ENCODE measurements around the gene GALC.
"Not testable (repeated sequence)": the region's sequence is repeated elsewhere in the genome, so short reads cannot be mapped to it uniquely, and the experiment has no call there.

GALC gene

GRCh38 chr14:87992718-87993628 is at the start of gene GALC:
TSS of gene GALC (minus strand) at chr14:87993182. CDS start at chr14:87993164, 18 bp downstream.
- DNase-seq (ENCODE audit: extremely low spot score, insufficient read length, low read depth) (peak; percentile 78), FAIRE-seq (peak; percentile 97)

GRCh38 chr14:88040146-88040545 is 47.2 kb upstream of the GALC start:
- no peak for DNase-seq (ENCODE audit: extremely low spot score, insufficient read length, low read depth)
- FAIRE-seq: no peak

GRCh38 chr14:88039197-88039596 is 46.2 kb upstream of the GALC start:
- FAIRE-seq (no peak), DNase-seq (ENCODE audit: extremely low spot score, insufficient read length, low read depth) (no peak)

GRCh38 chr14:88037325-88037724 is 44.3 kb upstream of the GALC start:
- no peak for FAIRE-seq
- no peak for DNase-seq (ENCODE audit: extremely low spot score, insufficient read length, low read depth)

- FAIRE-seq (no peak), DNase-seq (ENCODE audit: extremely low spot score, insufficient read length, low read depth) (no peak)
These were observed 43.4 kb upstream of the GALC start for GRCh38 chr14:88036422-88036821.

- DNase-seq (ENCODE audit: extremely low spot score, insufficient read length, low read depth) (no peak), FAIRE-seq (no peak)
These were observed 41.1 kb upstream of the GALC start for GRCh38 chr14:88034076-88034475.

- FAIRE-seq (no peak), DNase-seq (ENCODE audit: extremely low spot score, insufficient read length, low read depth) (no peak)
These were observed 39.4 kb upstream of the GALC start for GRCh38 chr14:88032373-88032772.

- no peak for DNase-seq (ENCODE audit: extremely low spot score, insufficient read length, low read depth)
- FAIRE-seq: no peak
These were observed 37.9 kb upstream of the GALC start for GRCh38 chr14:88030892-88031291.

GRCh38 chr14:88030079-88030478 is 37.1 kb upstream of the GALC start:
- no peak for FAIRE-seq
- no peak for DNase-seq (ENCODE audit: extremely low spot score, insufficient read length, low read depth)

GRCh38 chr14:88029500-88029899 is 36.5 kb upstream of the GALC start:
- no peak for DNase-seq (ENCODE audit: extremely low spot score, insufficient read length, low read depth)
- no peak for FAIRE-seq

GRCh38 chr14:88026890-88027289 is 33.9 kb upstream of the GALC start:
- DNase-seq (ENCODE audit: extremely low spot score, insufficient read length, low read depth) (no peak), FAIRE-seq (peak; percentile 55)

GRCh38 chr14:88025313-88025712 is 32.3 kb upstream of the GALC start:
- FAIRE-seq: no peak
- no peak for DNase-seq (ENCODE audit: extremely low spot score, insufficient read length, low read depth)

- FAIRE-seq; DNase-seq (ENCODE audit: extremely low spot score, insufficient read length, low read depth): not testable (repeated sequence)
These were observed 31.5 kb upstream of the GALC start for GRCh38 chr14:88024252-88025086.

- DNase-seq (ENCODE audit: extremely low spot score, insufficient read length, low read depth) (no peak), FAIRE-seq (no peak)
These were observed 30.7 kb upstream of the GALC start for GRCh38 chr14:88023658-88024187.

GRCh38 chr14:88017535-88017934 is 24.6 kb upstream of the GALC start:
- DNase-seq (ENCODE audit: extremely low spot score, insufficient read length, low read depth): no peak

GRCh38 chr14:88016768-88017167 is 23.8 kb upstream of the GALC start:
- no peak for DNase-seq (ENCODE audit: extremely low spot score, insufficient read length, low read depth)
- no peak for FAIRE-seq

More at GRCh38 chr14:88017535-88017934, 24.6 kb upstream of the GALC start:
- FAIRE-seq: no peak

GRCh38 chr14:88013750-88014349 is 20.9 kb upstream of the GALC start:
- DNase-seq (ENCODE audit: extremely low spot score, insufficient read length, low read depth) (peak; percentile 20), FAIRE-seq (peak; percentile 72)

- DNase-seq (ENCODE audit: extremely low spot score, insufficient read length, low read depth) (no peak), FAIRE-seq (no peak)
These were observed 19.5 kb upstream of the GALC start for GRCh38 chr14:88012495-88012894.

- no peak for DNase-seq (ENCODE audit: extremely low spot score, insufficient read length, low read depth)
These were observed 17.3 kb upstream of the GALC start for GRCh38 chr14:88010331-88010730.

GRCh38 chr14:88009486-88009885 is 16.5 kb upstream of the GALC start:
- FAIRE-seq (no peak), DNase-seq (ENCODE audit: extremely low spot score, insufficient read length, low read depth) (no peak)

More at GRCh38 chr14:88010331-88010730, 17.3 kb upstream of the GALC start:
- FAIRE-seq: no peak

Measured in GM18507 (cell line).